Hepatocyte (in vitro differentiated cells): ENCODE results near the gene GRP. TPM values are rescaled to one million over a fixed set of nuclear protein-coding genes. Genes with fewer than 3 reads are reported as not detected.

Source experiments
- DNase-seq: peaks from one replicate; pipeline ENCODE4 v3.0.0-alpha.2; 2016; ENCODE audit warnings: low spot score
- H2AFZ ChIP-seq: fragments of 200-600 bp; sonication (generic); 2 replicates; pipeline ENCODE4 v1.6.0; 2016; ENCODE audit warnings: antibody characterized with exemption, mild to moderate bottlenecking
- H3K27ac ChIP-seq: fragments of 200-600 bp; sonication (generic); 2 replicates; pipeline ENCODE4 v1.5.1; 2016; ENCODE audit warnings: mild to moderate bottlenecking
- H3K27me3 ChIP-seq: fragments of 200-600 bp; sonication (generic); 2 replicates; pipeline ENCODE4 v1.6.1; 2016
- H3K36me3 ChIP-seq: fragments of 200-600 bp; sonication (generic); replicated peaks from 2 replicates; pipeline ENCODE4 v1.5.1; 2016; ENCODE audit warnings: low read depth; ENCODE audit not compliant: insufficient read depth
- H3K4me1 ChIP-seq: fragments of 200-600 bp; sonication (generic); 2 replicates; pipeline ENCODE4 v1.5.1; 2016; ENCODE audit warnings: mild to moderate bottlenecking, moderate library complexity; ENCODE audit not compliant: insufficient read depth
- H3K4me2 ChIP-seq: fragments of 200-600 bp; sonication (generic); 2 replicates; pipeline ENCODE4 v1.6.0; 2016
- H3K4me3 ChIP-seq: fragments of 200-600 bp; sonication (generic); 2 replicates; pipeline ENCODE4 v1.5.1; 2016; ENCODE audit warnings: mild to moderate bottlenecking
- H3K79me2 ChIP-seq: fragments of 200-600 bp; sonication (generic); 2 replicates; pipeline ENCODE4 v1.6.0; 2017; ENCODE audit warnings: mild to moderate bottlenecking
- H3K9me2 ChIP-seq: fragments of 200-600 bp; sonication (generic); replicated peaks from 2 replicates; pipeline ENCODE4 v1.6.0; 2017; ENCODE audit warnings: mild to moderate bottlenecking; ENCODE audit not compliant: insufficient read depth
- H3K9me3 ChIP-seq: fragments of 200-600 bp; sonication (generic); 2 replicates; pipeline ENCODE4 v1.5.1; 2016; ENCODE audit warnings: low read depth, mild to moderate bottlenecking
- H4K20me1 ChIP-seq: fragments of 200-600 bp; sonication (generic); 2 replicates; pipeline ENCODE4 v1.6.0; 2016; ENCODE audit warnings: mild to moderate bottlenecking; ENCODE audit not compliant: insufficient read depth, poor library complexity, severe bottlenecking
- EZH2 ChIP-seq: fragments of 200-600 bp; sonication (generic); IDR thresholded peaks from 2 replicates; pipeline ENCODE4 v1.6.1; 2016; ENCODE audit warnings: antibody characterized with exemption, mild to moderate bottlenecking, borderline replicate concordance
- EZH2phosphoT487 ChIP-seq: fragments of 200-600 bp; sonication (generic); IDR thresholded peaks from one replicate; pipeline ENCODE4 v1.6.1; 2018; ENCODE audit warnings: antibody characterized with exemption, mild to moderate bottlenecking, low read depth, moderate library complexity; ENCODE audit not compliant: unreplicated experiment, severe bottlenecking
- WGBS: methylation state at CpG from one replicate; pipeline ENCODE4 v1.1.6; 2016; ENCODE audit warnings: low lambda C conversion rate; ENCODE audit errors: missing lambda C conversion rate; 5-methylcytosine and 5-hydroxymethylcytosine counted together
- polyA plus RNA-seq: library from polyadenylated mRNA; unstranded; fragments of >200 nt; fragmentation: Nextera tagmentation; extraction: Ambion mirVana; gene quantifications from 2 replicates; pipeline ENCODE4 v1.2.1, GENCODE V29; 2016
- total RNA-seq: library from RNA; depleted of rRNA; stranded (reverse); fragments of >200 nt; gene quantifications from 2 replicates; pipeline ENCODE4 v1.2.3, GENCODE V29; 2014
- TF ChIP-seq, protein P1 (sequence below): fragments of 200-600 bp; sonication (generic); IDR thresholded peaks from 2 replicates; pipeline ENCODE4 v1.5.1; 2016; ENCODE audit warnings: antibody characterized with exemption, mild to moderate bottlenecking; ENCODE audit not compliant: poor library complexity

GRP gene
- total and polyA plus RNA-seq, 2 experiments from 2014 or later: 0.71 to 2.6 TPM

DNA sequence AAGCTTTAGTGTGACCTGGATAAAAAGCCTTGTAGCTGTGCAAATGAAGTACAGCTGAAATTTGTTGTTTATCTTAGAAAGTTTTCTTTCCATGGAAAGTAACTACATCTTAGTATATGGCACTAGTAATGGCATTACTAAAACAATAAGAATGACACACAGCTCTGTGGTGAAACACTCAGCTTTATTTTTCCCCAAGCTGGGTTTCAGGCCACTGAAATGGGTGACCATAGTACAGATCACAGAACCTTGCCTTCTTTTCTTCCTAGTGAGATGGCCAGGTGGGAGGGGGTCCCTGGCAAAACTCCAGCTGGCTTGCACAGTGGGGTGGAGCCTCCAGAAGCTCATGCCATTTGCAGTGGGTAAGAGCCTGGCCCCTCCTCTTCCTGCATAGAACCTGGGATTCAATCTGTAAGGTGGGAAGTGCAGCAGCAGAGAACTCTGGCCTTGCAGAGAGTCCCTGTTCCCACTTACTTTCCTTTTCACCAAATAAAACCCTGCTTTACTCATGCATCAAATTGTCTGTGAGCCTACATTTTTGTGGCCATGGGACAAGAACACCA lies 17.6 kb upstream of the GRP start:
- Histone ChIP-seq H3K4me3 (no peak overlapping the region), H3K27me3 (peaks cover 15% of the 10 kb centered on the region), H2AFZ (no peak overlapping the region), H3K36me3 (no peaks in the 10 kb centered on the region), H3K4me2 (no peak overlapping the region), H3K9me3 (no peaks in the 10 kb centered on the region), H3K27ac (no peak overlapping the region), H3K79me2 (no peaks in the 10 kb centered on the region), H4K20me1 (no peaks in the 10 kb centered on the region), H3K4me1 (no peaks in the 10 kb centered on the region), H3K9me2 (no peaks in the 10 kb centered on the region)
- DNase-seq: no peak
- TF ChIP-seq, protein P1, sequence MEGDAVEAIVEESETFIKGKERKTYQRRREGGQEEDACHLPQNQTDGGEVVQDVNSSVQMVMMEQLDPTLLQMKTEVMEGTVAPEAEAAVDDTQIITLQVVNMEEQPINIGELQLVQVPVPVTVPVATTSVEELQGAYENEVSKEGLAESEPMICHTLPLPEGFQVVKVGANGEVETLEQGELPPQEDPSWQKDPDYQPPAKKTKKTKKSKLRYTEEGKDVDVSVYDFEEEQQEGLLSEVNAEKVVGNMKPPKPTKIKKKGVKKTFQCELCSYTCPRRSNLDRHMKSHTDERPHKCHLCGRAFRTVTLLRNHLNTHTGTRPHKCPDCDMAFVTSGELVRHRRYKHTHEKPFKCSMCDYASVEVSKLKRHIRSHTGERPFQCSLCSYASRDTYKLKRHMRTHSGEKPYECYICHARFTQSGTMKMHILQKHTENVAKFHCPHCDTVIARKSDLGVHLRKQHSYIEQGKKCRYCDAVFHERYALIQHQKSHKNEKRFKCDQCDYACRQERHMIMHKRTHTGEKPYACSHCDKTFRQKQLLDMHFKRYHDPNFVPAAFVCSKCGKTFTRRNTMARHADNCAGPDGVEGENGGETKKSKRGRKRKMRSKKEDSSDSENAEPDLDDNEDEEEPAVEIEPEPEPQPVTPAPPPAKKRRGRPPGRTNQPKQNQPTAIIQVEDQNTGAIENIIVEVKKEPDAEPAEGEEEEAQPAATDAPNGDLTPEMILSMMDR: no peak
- no peak for TF ChIP-seq EZH2
- no peak for TF ChIP-seq EZH2phosphoT487

- Histone ChIP-seq H3K4me2 (no peak overlapping the region), H3K36me3 (no peaks in the 10 kb centered on the region), H3K4me1 (no peaks in the 10 kb centered on the region), H3K79me2 (no peaks in the 10 kb centered on the region), H3K4me3 (no peak overlapping the region), H2AFZ (no peak overlapping the region), H3K9me3 (no peaks in the 10 kb centered on the region), H3K27me3 (peaks cover 9% of the 10 kb centered on the region), H4K20me1 (no peaks in the 10 kb centered on the region), H3K9me2 (no peaks in the 10 kb centered on the region), H3K27ac (no peak overlapping the region)
- DNase-seq: no peak
- 88% methylated on average over 6 of the region's 6 CpGs for WGBS
- TF ChIP-seq EZH2: no peak
- TF ChIP-seq, protein P1: no peak
- TF ChIP-seq EZH2phosphoT487: no peak
These were observed 12.5 kb upstream of the GRP start for GRCh38 chr18:59207506-59207905.

DNA sequence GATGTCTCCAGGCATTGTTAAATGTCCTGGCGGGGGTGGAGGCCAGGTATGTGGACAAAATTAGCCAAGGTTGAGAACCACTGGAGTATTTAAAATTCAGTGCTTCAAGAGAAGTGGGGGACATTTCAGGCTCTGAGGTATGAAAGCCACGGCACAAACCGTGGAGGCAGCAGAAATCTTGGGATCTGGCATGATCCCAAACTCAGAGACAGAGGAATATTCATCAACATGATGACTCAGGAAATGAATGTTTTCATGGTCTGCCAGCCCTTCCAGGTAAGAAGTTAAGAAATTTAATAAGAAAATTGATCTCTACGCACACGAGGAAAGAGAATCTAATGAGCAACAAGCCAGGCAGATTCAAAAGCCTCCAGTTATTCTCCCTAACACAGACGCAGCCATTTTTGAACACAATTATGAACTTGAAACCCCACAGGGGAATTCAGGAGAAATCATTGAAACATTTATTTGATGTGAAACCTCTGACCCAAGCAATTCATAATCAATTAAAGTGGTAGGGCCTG lies 11.3 kb upstream of the GRP start:
- Histone ChIP-seq H4K20me1 (no peaks in the 10 kb centered on the region), H3K4me2 (no peak overlapping the region), H2AFZ (no peak overlapping the region), H3K79me2 (no peaks in the 10 kb centered on the region), H3K4me3 (no peak overlapping the region), H3K36me3 (no peaks in the 10 kb centered on the region), H3K9me3 (no peaks in the 10 kb centered on the region), H3K27ac (no peak overlapping the region), H3K27me3 (peaks cover 10% of the 10 kb centered on the region), H3K4me1 (no peaks in the 10 kb centered on the region), H3K9me2 (no peaks in the 10 kb centered on the region)
- 84% methylated on average over 6 of the region's 6 CpGs for WGBS
- no peak for DNase-seq
- no peak for TF ChIP-seq EZH2
- TF ChIP-seq EZH2phosphoT487: no peak
- TF ChIP-seq, protein P1: no peak
